K562 (cell line): ENCODE results near the gene TRIM40. TPM values are rescaled to one million over a fixed set of nuclear protein-coding genes. Genes with fewer than 3 reads are reported as not detected.
A peak's percentile ranks its signal among the peaks of the same experiment; 100 is the strongest.

Source experiments
- CREB3L1 ChIP-seq: fragments of 450-650 bp; IDR thresholded peaks from 2 replicates; pipeline ENCODE4 v1.6.1; 2014; ENCODE audit warnings: low read depth, mild to moderate bottlenecking, moderate library complexity, borderline replicate concordance
- DEAF1 ChIP-seq: fragments of 450-650 bp; formaldehyde crosslinking; IDR thresholded peaks from 2 replicates; pipeline ENCODE4 v1.4.0; 2020; ENCODE audit warnings: mild to moderate bottlenecking, moderate library complexity
- EP300 ChIP-seq: IDR thresholded peaks from 2 replicates; pipeline ENCODE4 v1.6.1; 2012; ENCODE audit warnings: low read length, improper control_type of control experiment
- ETS2 ChIP-seq: IDR thresholded peaks from 2 replicates; pipeline ENCODE4 v1.6.1; 2016; ENCODE audit warnings: borderline replicate concordance, missing genetic modification characterization, mild to moderate bottlenecking, moderate library complexity, missing compliant biosample characterization; ENCODE audit not compliant: poor library complexity, severe bottlenecking
- FOXM1 ChIP-seq, 2 experiments: fragments of 450-650 bp in 1 of 2; sonication (generic) in 1 of 2; formaldehyde crosslinking in 1 of 2; IDR thresholded peaks; 2 replicates each; pipeline versions ENCODE4 v1.6.1 to v1.9.0; 2017 to 2022; ENCODE audit warnings: low read depth in 2 of 2, mild to moderate bottlenecking in 2 of 2, missing genetic modification reagents in 1 of 2, moderate library complexity in 1 of 2
- MCM7 ChIP-seq, 2 experiments: fragments of 450-650 bp; IDR thresholded peaks; 2 replicates each; pipeline ENCODE4 v1.6.1; 2016 to 2018
- PHB ChIP-seq: fragments of 250-450 bp; sonication (Bioruptor Pico); IDR thresholded peaks from 2 replicates; pipeline ENCODE4 v1.5.0; 2021
- PRDM10 ChIP-seq: fragments of 450-650 bp; IDR thresholded peaks from 2 replicates; pipeline ENCODE4 v1.6.1; 2018; ENCODE audit not compliant: partially characterized antibody
- RAD51 ChIP-seq: fragments of 450-650 bp; IDR thresholded peaks from 2 replicates; pipeline ENCODE4 v1.7.1; 2016; ENCODE audit warnings: low read depth, mild to moderate bottlenecking, borderline replicate concordance
- TFE3 ChIP-seq: fragments of 450-650 bp; formaldehyde crosslinking; IDR thresholded peaks from 2 replicates; pipeline ENCODE4 v1.4.0; 2020; ENCODE audit warnings: mild to moderate bottlenecking, mixed read lengths
- ZBTB26 ChIP-seq: fragments of 450-650 bp; formaldehyde crosslinking; IDR thresholded peaks from 2 replicates; pipeline ENCODE4 v1.4.0; 2022; ENCODE audit warnings: missing genetic modification characterization
- ZNF134 ChIP-seq: fragments of 250-450 bp; sonication (Bioruptor Pico); conservative IDR thresholded peaks from 2 replicates; pipeline ENCODE4 v1.4.0; 2020
- ZNF398 ChIP-seq: fragments of 250-450 bp; sonication (Bioruptor Pico); IDR thresholded peaks from 2 replicates; pipeline ENCODE4 v1.8.0; 2021; ENCODE audit warnings: moderate library complexity, mild to moderate bottlenecking, inconsistent platforms
- polyA plus RNA-seq, 8 experiments: library from polyadenylated mRNA; depleted of rRNA in 4 of 8; stranded (reverse) in 5 of 8; unstranded in 3 of 8; fragments of >200 nt; fragmentation: Nextera tagmentation in 2 of 8; fragmentation: Illumina TruSeq in 1 of 8; extraction: Ambion mirVana in 2 of 8; extraction: Trizol in 1 of 8; gene quantifications; 2 replicates each; pipeline versions ENCODE4 v1.2.1 to v1.2.3, GENCODE V29; 2011 to 2014; ENCODE audit warnings: inconsistent platforms in 1 of 8, missing spikeins in 1 of 8
- total RNA-seq, 7 experiments: library from RNA; depleted of rRNA in 6 of 7; stranded (reverse); fragments of >200 nt in 6 of 7; fragmentation: Illumina TruSeq in 2 of 7; extraction: Trizol in 2 of 7; gene quantifications; 2 replicates each; pipeline versions ENCODE4 v1.2.1 to v1.2.3, GENCODE V29; 2011 to 2021; ENCODE audit warnings: low replicate concordance in 1 of 7

The TRIM40 gene
- total and polyA plus RNA-seq, 9 of the 15 experiments (the other 6 are each of a cell fraction or from before 2014, with no cell fraction given), result 0.04 to 0.08 TPM; not detected in 7

GRCh38 chr6:30169658-30170614, 34.0 kb downstream of the TRIM40 start (continued):
- TF ChIP-seq CREB3L1 (no peak), ETS2 (tag) (no peak), TFE3 (CRISPR knock-in tag) (peak; percentile 57), MCM7 (IDR thresholded peaks at IDR 0.05) (no peak), EP300 (no peak), DEAF1 (peak; percentile 80), PRDM10 (peak; percentile 5), ZBTB26 (CRISPR knock-in tag) (no peak), ZNF134 (CRISPR knock-in tag) (no peak), PHB (CRISPR knock-in tag) (no peak), FOXM1 (IDR thresholded peaks at IDR 0.05; ENCODE audit: low read depth) (no peak), FOXM1 (CRISPR knock-in tag; IDR thresholded peaks at IDR 0.05; ENCODE audit: low read depth) (no peak), RAD51 (no peak), ZNF398 (CRISPR knock-in tag) (no peak)
